Neural progenitor cell (in vitro differentiated cells): ENCODE results near the gene CRYM. TPM values are rescaled to one million over a fixed set of nuclear protein-coding genes. Genes with fewer than 3 reads are reported as not detected.

Experiments used
- DNase-seq: peaks from one replicate; pipeline ENCODE4 v3.0.0-alpha.2; 2016; ENCODE audit warnings: low spot score
- H2AFZ ChIP-seq: fragments of 200-600 bp; sonication (generic); replicated peaks from 2 replicates; pipeline ENCODE4 v1.6.1; 2016; ENCODE audit warnings: antibody characterized with exemption
- H3F3A ChIP-seq: fragments of 200-600 bp; sonication (generic); 2 replicates; pipeline ENCODE4 v1.6.1; 2016; ENCODE audit warnings: antibody characterized with exemption, low read depth
- H3K27ac ChIP-seq: fragments of 200-600 bp; sonication (generic); 2 replicates; pipeline ENCODE4 v1.5.1; 2016; ENCODE audit warnings: mild to moderate bottlenecking
- H3K27me3 ChIP-seq: fragments of 200-600 bp; sonication (generic); 2 replicates; pipeline ENCODE4 v1.6.1; 2016; ENCODE audit warnings: mild to moderate bottlenecking, moderate library complexity
- H3K36me3 ChIP-seq: fragments of 200-600 bp; sonication (generic); 2 replicates; pipeline ENCODE4 v1.5.1; 2016
- H3K4me1 ChIP-seq: fragments of 200-600 bp; sonication (generic); 2 replicates; pipeline ENCODE4 v1.6.1; 2016; ENCODE audit warnings: mixed run types
- H3K4me2 ChIP-seq: fragments of 200-600 bp; sonication (generic); 2 replicates; pipeline ENCODE4 v1.6.1; 2016
- H3K4me3 ChIP-seq: fragments of 200-600 bp; sonication (generic); 2 replicates; pipeline ENCODE4 v1.5.1; 2016
- H3K79me2 ChIP-seq: fragments of 200-600 bp; sonication (generic); 2 replicates; pipeline ENCODE4 v1.6.1; 2016; ENCODE audit warnings: low read depth
- H3K9ac ChIP-seq: fragments of 200-600 bp; sonication (generic); 2 replicates; pipeline ENCODE4 v1.6.1; 2016
- H3K9me3 ChIP-seq: fragments of 200-600 bp; sonication (generic); 2 replicates; pipeline ENCODE4 v1.5.1; 2016; ENCODE audit warnings: low read depth
- H4K20me1 ChIP-seq: fragments of 200-600 bp; sonication (generic); 2 replicates; pipeline ENCODE4 v1.6.1; 2016; ENCODE audit warnings: low read depth
- H3K27ac Mint-ChIP-seq: 3 replicates; pipeline ENCODE4 v1.8.0; 2021; ENCODE audit warnings: mixed read lengths
- H3K27me3 Mint-ChIP-seq: 2 replicates; pipeline ENCODE4 v1.8.0; 2022; ENCODE audit warnings: low read depth, mild to moderate bottlenecking, inconsistent platforms, moderate library complexity, mixed read lengths; ENCODE audit not compliant: insufficient read depth
- H3K36me3 Mint-ChIP-seq: 3 replicates; pipeline ENCODE4 v1.8.0; 2021; ENCODE audit warnings: mixed read lengths
- H3K4me1 Mint-ChIP-seq: 3 replicates; pipeline ENCODE4 v1.8.0; 2021; ENCODE audit warnings: mixed read lengths
- H3K4me3 Mint-ChIP-seq: 3 replicates; pipeline ENCODE4 v1.8.0; 2021; ENCODE audit warnings: mild to moderate bottlenecking, moderate library complexity, mixed read lengths
- H3K9me3 Mint-ChIP-seq: 3 replicates; pipeline ENCODE4 v1.8.0; 2020; ENCODE audit warnings: mixed read lengths
- EZH2 ChIP-seq: fragments of 200-600 bp; sonication (generic); IDR thresholded peaks from 2 replicates; pipeline ENCODE4 v1.6.1; 2017; ENCODE audit warnings: antibody characterized with exemption, mild to moderate bottlenecking, moderate library complexity
- EZH2phosphoT487 ChIP-seq: fragments of 200-600 bp; sonication (generic); IDR thresholded peaks from 2 replicates; pipeline ENCODE4 v1.6.1; 2017; ENCODE audit warnings: antibody characterized with exemption
- total RNA-seq: library from RNA; depleted of rRNA; stranded (reverse); fragments of >200 nt; gene quantifications from 2 replicates; pipeline ENCODE4 v1.2.3, GENCODE V29; 2015; ENCODE audit warnings: low replicate concordance
- TF ChIP-seq, protein P1 (sequence below): fragments of 200-600 bp; sonication (generic); IDR thresholded peaks from 2 replicates; pipeline ENCODE4 v1.5.1; 2017; ENCODE audit warnings: antibody characterized with exemption, mild to moderate bottlenecking

The CRYM gene
- total RNA-seq, 1 donor from 2014 or later: 0.36 TPM

DNA sequence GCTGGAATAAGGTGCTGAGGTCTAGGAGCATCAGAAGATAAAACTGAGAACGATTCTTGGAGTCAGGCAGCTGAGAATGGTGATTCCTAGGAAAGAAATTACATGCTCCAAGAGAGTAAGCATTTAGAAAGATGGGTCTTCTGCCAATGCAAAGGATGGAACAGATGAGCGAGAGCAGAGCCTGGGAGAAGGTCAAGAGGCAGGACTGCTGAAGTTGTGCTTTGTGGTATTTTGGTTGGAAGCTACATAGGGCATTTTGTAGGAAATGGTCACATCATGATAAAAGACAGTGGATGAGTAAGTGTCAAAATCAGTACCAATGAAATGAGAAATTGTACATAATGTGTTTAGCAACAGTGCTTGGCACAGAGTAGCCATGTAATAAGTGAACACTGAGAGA, 1.4 kb upstream of the CRYM start:
- Mint-ChIP-seq H3K27me3 (peaks cover 47% of the 10 kb centered on the region), H3K27ac (no peak overlapping the region), H3K4me1 (peaks cover 2% of the 10 kb centered on the region), H3K9me3 (no peaks in the 10 kb centered on the region), H3K4me3 (no peak overlapping the region), H3K36me3 (no peaks in the 10 kb centered on the region)
- H4K20me1 ChIP-seq: no peaks in the 10 kb centered on the region
- H3K4me3 ChIP-seq: no peak overlapping the region
- H3K27ac ChIP-seq: no peak overlapping the region
- no peak overlapping the region for H2AFZ ChIP-seq
- H3K27me3 ChIP-seq: peaks cover 75% of the 10 kb centered on the region
- H3K79me2 ChIP-seq: no peaks in the 10 kb centered on the region
- no peaks in the 10 kb centered on the region for H3K9me3 ChIP-seq
- TF ChIP-seq, protein P1, sequence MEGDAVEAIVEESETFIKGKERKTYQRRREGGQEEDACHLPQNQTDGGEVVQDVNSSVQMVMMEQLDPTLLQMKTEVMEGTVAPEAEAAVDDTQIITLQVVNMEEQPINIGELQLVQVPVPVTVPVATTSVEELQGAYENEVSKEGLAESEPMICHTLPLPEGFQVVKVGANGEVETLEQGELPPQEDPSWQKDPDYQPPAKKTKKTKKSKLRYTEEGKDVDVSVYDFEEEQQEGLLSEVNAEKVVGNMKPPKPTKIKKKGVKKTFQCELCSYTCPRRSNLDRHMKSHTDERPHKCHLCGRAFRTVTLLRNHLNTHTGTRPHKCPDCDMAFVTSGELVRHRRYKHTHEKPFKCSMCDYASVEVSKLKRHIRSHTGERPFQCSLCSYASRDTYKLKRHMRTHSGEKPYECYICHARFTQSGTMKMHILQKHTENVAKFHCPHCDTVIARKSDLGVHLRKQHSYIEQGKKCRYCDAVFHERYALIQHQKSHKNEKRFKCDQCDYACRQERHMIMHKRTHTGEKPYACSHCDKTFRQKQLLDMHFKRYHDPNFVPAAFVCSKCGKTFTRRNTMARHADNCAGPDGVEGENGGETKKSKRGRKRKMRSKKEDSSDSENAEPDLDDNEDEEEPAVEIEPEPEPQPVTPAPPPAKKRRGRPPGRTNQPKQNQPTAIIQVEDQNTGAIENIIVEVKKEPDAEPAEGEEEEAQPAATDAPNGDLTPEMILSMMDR: no peak
- TF ChIP-seq EZH2 (no peak), EZH2phosphoT487 (no peak)
- H3K4me1 ChIP-seq: no peaks in the 10 kb centered on the region
- peaks cover 19% of the 10 kb centered on the region for H3F3A ChIP-seq
- no peaks in the 10 kb centered on the region for H3K36me3 ChIP-seq
- DNase-seq: no peak
- no peak overlapping the region for H3K9ac ChIP-seq
- H3K4me2 ChIP-seq: no peak overlapping the region

- Histone ChIP-seq H3K4me3 (peak overlapping the region; percentile 62), H2AFZ (peak overlapping the region; percentile 99), H3K4me2 (peak overlapping the region; percentile 90), H3K4me1 (peaks cover 10% of the 10 kb centered on the region), H3K27me3 (peaks cover 70% of the 10 kb centered on the region), H3K9me3 (no peaks in the 10 kb centered on the region), H3K27ac (no peak overlapping the region), H4K20me1 (no peaks in the 10 kb centered on the region), H3F3A (peaks cover 2% of the 10 kb centered on the region), H3K36me3 (no peaks in the 10 kb centered on the region), H3K9ac (no peak overlapping the region), H3K79me2 (no peaks in the 10 kb centered on the region)
- H3K27ac Mint-ChIP-seq: no peak overlapping the region
- TF ChIP-seq EZH2phosphoT487 (no peak), EZH2 (no peak)
- TF ChIP-seq, protein P1: no peak
- H3K36me3 Mint-ChIP-seq: no peaks in the 10 kb centered on the region
- no peaks in the 10 kb centered on the region for H3K9me3 Mint-ChIP-seq
- peaks cover 45% of the 10 kb centered on the region for H3K27me3 Mint-ChIP-seq
- H3K4me3 Mint-ChIP-seq: peak overlapping the region; percentile 84
- H3K4me1 Mint-ChIP-seq: peaks cover 7% of the 10 kb centered on the region
- no peak for DNase-seq
These were observed 804 bp downstream of the CRYM start for GRCh38 chr16:21277045-21277926.

GRCh38 chr16:21276090-21276489, 2.0 kb downstream of the CRYM start:
- H4K20me1 ChIP-seq: no peaks in the 10 kb centered on the region
- Mint-ChIP-seq H3K27ac (no peak overlapping the region), H3K9me3 (no peaks in the 10 kb centered on the region), H3K4me3 (no peak overlapping the region), H3K36me3 (no peaks in the 10 kb centered on the region), H3K27me3 (peaks cover 41% of the 10 kb centered on the region), H3K4me1 (peaks cover 7% of the 10 kb centered on the region)
- no peak overlapping the region for H3K27ac ChIP-seq
- H3K9me3 ChIP-seq: no peaks in the 10 kb centered on the region
- H3K4me3 ChIP-seq: no peak overlapping the region
- H3K4me1 ChIP-seq: peaks cover 10% of the 10 kb centered on the region
- TF ChIP-seq EZH2 (no peak), EZH2phosphoT487 (no peak)
- TF ChIP-seq, protein P1: no peak
- no peak overlapping the region for H3K4me2 ChIP-seq
- H3K36me3 ChIP-seq: no peaks in the 10 kb centered on the region
- H3K79me2 ChIP-seq: no peaks in the 10 kb centered on the region
- peaks cover 66% of the 10 kb centered on the region for H3K27me3 ChIP-seq
- no peaks in the 10 kb centered on the region for H3F3A ChIP-seq
- no peak overlapping the region for H3K9ac ChIP-seq
- no peak overlapping the region for H2AFZ ChIP-seq
- no peak for DNase-seq
